ENCODE measurements around the gene JPT2.
A peak's percentile ranks its signal among the peaks of the same experiment; 100 is the strongest.
"Not testable (repeated sequence)": the region's sequence is repeated elsewhere in the genome, so short reads cannot be mapped to it uniquely, and the experiment has no call there.

Gene JPT2

DNA sequence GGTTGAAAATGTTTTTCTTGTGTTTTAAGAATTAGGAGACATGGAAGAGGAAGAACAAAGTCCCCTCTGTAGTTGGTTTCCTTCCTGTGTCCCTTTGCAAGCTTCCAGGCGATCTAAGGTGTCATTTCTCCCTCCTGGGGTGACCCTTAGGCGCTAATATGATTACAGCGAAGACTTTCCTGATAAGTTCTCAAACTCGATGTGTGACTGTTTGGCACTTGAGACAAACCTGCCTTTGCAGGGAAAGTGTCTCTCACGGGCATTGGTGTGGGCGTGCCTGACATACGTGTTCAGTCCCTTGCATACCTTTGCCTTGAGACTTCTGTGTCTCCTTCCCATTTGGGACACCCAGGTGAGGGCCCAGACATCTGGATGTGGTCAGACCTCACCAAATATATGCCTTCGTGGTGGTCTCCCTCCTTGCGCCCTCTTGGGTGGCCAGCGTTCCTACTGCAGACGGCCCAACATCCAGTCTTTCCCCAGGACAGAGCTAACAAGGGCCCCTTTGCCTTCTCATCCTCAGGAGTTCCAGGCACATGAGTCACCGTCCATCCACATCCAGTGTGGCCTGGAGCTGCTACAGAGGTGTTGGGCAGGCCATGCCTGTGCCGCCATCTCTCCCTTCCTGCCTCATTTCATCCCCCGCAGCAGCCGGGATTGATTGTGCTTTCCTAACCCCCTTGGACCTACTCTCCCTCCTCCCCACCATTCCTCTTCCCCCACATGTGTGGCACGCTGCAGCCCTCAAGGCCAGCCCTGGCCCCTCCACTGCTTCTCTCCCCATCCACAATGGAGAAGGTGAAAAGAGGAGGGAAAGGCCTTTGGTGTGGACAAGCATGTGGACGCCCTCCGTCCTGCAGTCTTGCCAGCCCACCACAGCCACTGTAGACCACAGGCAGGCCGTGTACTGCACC is 3.1 kb upstream of the JPT2 start:
- peak; percentile 30 for DNase-seq (ENCODE audit: low read depth)

DNA sequence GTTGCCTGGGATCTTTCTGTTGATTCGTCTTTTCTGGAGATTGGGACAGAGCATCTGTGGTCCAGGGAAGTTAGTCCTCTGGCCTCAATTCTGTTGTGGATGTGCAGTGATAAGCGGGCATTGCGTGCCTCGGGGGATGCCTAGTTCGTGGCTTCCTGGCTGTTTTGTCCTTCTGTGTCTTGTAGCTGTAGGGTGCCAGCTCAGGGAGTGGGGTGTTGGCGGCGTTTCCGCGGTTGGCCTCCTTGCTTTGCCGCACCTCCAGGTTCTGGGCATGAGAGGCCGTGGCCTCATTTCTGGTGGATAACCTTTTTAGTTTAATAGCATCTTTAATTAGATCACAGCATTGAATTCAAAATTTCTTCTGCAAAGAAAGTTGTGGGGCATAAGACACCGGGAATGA is 1.4 kb upstream of the JPT2 start:
- no peak for DNase-seq (ENCODE audit: low read depth)

DNA sequence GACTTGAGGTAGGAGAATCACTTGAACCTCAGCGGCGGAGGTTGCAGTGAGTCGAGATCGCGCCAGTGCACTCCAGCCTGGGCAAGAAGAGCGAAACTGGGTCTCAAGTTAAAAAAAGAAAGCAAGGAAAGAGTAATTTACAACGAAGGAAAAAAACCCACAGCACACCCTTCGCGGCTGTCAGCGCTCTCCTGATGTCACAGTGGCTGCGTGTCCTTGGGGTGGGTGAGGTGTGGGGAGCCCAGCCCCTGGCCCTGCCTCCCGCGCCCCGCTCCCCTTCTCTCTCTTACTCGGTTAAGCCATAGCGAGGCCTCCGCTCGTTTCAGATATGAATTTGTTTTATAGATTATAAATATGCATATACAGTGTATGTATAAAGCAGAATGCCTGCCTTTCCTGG is 740 bp upstream of the JPT2 start:
- no peak for DNase-seq (ENCODE audit: low read depth)

DNA sequence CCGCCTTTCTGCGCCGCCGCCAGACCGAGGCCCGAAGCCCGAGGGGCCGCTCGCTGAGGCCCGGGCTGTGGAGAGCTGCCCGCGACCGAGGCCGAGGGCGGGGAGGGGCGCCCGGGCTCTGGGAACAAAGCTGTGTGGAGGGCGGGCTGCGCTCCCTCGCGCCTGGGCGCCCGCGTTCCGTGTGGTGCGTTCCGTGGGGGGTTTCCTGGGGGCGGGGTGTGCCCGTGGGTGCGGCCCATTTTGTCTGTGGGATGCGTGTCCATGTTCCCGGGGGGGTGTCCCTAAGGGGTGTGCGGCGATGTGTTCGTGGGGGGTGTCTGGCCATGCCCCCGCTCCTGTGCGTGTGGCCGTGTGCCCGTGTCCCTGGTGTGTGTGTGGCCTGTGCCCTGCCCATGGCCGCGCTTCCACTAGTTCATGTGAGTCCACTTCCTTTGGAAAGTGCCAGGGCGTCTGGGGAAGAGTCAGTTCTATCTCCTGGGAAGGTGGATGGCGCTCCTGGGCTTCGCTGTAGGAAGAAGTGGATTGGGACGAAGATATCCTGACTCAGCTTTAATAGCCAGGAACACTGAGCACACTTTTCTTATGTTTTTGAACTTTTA is 520 bp downstream of the JPT2 start:
- DNase-seq (ENCODE audit: low read depth): no peak

DNA sequence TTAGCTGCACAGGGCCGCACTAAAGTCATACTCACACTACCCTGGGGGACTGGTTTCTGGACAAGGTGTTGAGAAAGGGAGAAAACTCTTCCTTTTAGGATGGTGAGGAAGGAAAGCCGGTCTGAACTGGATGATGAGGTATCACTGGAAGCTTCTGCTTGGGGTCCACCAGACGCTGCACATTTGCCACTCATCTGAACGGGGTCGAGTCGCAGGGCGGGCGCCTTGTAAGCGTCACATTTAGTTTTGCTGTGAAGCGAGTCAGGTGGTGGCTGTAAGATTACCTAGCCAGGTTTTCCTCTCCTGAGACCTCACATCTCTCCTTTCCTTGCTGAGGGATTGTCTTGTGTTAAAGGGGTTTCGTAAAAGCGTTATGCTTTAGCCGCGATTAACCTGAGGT is 2.3 kb downstream of the JPT2 start:
- DNase-seq (ENCODE audit: low read depth): no peak

DNA sequence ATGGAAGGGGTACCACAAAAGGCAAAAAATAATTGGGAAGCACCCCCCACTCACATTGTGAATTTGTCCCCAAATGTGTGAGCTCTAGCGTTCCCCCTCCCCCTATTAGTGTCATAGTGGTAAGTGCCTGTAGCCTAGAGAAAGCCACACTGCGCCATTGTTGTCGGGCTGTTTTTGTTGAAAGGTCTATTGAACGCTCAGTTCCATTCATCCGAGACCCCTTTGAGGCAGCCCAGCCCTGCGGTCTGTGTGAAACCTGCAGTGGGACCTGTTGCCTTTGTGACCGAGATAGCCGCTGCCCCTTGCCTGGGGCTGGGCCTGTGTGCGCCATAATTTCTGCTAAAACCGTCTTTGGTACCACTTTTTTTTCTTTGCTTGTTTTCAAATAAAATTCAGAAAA is 3.0 kb downstream of the JPT2 start:
- DNase-seq (ENCODE audit: low read depth): no peak

DNA sequence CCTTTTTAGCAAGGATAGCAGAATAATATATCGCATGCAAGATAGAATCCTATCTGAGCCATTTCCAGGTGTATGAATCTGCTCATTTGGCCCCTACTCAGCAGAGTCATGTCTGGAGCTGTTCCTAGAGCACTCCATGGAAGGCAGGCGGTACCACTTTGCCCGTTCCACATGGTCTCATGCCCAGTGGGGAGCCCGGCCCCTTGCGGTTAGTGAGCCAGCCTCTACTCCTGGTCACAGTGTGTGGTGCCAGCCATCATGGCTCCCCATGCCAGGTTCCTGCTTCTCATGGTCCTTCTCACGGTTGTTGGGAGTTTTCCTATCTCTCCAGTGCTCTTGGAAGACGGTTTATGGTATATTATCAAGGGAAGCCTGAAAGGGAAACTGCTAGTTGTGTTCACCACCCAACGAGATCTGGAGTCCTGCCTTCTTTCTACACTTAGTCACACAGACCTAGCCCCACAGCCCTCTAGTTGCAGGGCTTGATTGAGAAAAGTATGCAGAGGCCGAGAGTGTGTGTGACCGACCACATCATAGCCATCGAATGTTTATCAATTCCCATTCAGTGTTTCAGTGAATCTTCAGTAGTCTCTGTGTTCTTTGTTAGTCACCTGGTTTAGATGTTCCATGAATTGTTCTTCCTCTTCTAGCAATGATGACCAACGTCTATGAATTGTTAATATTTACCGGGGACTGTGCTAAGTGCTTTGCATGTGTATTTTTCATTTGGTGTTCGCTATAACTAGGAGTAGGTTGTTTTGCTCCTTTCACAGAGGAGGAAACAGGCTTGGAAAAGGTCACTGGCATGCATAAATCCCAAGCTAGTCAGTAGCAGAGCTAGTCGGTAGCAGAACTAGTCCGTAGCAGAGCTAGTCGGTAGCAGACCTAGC is 9.6 kb downstream of the JPT2 start:
- DNase-seq (ENCODE audit: low read depth): no peak

DNA sequence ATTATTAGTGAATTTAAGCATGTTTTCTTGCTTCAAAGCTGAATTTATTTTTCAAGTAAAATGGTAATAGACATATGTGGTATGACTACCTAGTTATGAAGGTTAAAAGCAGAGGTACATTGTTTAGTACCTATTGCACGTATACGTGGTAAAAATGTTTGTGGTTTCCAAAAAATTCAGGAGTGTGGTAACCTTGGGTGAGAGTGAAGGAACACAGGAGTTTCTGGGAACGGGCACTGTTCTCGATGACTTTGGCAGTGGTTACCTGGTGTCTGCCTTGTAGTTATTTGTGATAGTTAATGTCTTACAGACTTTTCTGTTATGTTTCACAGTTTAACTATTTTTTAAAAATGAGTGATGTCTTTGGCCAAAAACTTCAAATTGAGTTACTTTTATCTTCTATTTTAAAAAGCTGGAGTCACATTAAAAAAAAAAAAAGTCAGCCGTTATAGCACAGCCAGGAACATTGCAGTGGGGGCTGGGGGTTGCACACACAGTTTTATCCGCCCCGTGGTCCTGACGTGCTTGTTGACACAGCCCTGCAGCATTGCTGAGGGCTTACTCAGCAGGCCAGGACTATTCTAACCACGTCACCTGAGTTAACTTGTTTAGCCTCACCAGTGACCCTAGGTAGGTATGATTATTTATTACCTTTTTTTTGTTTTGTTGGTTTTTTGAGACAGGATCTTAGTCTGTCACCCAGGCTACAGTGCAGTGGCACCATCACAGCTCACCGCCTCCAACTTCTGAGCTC is 10.9 kb downstream of the JPT2 start:
- DNase-seq (ENCODE audit: low read depth): no peak

DNA sequence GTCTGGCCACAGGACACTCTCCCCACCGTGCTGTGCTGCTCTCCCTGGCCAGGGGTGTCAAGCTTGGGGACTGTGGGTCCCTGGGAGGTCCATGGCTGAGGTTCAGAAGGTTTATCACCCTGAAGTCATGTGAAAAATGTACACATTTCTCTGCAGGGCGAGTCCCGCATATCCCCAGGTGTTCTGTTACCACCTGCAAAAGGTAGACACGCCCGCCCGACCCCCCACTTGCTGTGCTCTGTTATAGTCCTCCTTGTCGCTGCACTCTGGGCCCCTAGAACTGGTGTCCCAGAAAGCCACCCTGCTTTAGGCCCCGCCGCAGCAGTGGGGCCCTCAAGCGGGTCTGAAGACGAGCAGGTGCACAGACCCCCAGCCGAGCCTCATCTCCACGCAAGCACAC is 11.8 kb downstream of the JPT2 start:
- DNase-seq (ENCODE audit: low read depth): no peak

DNA sequence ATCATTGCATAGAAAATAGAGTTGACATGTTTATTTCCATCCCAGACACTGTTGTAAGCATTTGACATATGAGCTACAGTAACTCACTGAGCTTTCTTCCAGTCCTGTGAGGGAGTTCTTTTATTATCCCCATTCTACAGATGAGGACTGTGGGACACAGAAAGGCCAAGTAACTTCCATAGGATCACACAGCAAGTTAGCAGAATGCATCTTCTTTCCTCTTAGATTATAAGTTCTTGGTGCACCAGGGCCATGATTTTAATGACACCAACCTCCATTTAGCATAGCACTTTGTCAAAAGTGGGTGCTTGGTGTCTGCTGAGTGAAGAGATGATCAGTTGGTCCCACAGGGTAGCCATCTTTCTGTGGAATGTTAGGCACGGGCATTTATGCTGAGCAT is 12.7 kb downstream of the JPT2 start:
- no peak for DNase-seq (ENCODE audit: low read depth)

DNA sequence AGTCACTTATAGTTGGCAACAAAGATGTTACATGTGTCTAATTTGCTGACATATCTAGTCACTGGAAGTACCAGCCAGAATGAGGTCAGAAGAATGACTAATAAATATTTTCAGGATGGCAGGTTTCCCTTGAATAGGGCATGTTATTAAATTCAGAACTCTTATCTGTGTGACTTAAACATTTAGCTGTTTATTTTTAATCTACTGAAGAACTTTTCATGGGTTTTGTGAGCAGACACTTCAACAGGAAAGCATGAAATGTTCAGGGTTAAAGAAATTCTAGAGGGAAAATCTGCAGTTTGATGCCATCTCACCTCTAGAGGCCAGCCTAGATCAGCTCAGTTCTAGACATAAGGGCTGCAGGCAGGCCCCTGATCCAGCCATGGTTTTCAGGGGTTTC is 13.2 kb downstream of the JPT2 start:
- DNase-seq (ENCODE audit: low read depth): no peak

DNA sequence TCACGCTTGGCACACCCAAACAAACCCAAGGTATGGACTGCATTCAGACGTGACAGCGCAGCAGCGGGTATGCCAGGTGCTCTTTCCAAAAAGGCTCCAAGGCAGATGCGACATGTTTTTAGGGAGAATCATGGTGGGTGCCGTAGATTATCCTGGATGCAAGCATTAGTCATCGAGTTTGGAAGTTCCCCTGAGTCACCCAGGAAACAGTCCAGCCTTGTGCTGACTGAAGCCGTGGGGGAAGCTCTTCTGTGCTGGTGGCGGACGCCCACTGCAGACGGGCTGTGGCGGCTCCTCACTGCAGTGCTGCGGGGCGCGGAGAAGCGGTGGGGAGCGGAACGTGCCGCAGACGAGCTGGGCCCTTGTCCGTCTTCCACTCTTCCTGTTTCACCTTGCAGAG is 13.9 kb downstream of the JPT2 start:
- DNase-seq (ENCODE audit: low read depth): no peak

DNA sequence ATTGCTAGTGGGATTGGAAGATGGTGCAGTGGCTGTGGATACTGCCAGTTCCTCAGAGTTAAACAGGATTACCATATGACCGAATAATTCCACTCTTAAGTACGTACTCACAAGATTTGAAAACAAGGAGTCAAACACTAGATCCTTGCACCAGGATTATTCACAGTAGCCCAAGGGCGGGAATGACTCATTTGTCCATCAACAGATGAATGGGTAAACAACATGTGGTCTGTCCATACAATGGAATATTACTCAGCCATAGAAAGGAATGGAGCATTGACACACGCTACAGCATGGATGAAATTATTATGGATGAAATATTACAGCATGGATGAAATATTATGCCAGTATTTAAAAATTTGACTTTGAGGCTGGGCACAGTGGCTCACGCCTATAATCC is 18.8 kb downstream of the JPT2 start:
- no peak for DNase-seq (ENCODE audit: low read depth)

DNA sequence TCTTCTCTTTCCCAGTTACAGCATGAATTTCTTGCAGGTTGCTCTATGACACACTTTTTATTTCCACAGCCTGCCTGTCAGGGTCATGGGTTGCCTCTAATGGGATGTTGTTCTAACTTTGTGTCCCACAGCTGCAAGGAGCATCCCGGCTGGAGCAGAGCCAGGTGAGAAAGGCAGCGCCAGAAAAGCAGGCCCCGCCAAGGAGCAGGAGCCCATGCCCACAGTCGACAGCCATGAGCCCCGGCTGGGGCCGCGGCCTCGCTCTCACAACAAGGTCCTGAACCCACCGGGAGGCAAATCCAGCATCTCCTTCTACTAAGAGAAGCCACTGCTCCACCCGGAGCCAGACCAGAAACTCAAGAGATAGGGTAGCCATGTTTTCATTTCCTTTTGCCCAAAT is 20.6 kb downstream of the JPT2 start:
- no peak for DNase-seq (ENCODE audit: low read depth)

DNA sequence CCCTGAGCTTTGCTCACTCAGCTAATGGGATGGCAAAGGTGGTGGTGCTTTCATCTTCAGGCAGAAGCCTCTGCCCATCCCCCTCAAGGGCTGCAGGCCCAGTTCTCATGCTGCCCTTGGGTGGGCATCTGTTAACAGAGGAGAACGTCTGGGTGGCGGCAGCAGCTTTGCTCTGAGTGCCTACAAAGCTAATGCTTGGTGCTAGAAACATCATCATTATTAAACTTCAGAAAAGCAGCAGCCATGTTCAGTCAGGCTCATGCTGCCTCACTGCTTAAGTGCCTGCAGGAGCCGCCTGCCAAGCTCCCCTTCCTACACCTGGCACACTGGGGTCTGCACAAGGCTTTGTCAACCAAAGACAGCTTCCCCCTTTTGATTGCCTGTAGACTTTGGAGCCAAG is 22.2 kb downstream of the JPT2 start:
- no peak for DNase-seq (ENCODE audit: low read depth)

DNA sequence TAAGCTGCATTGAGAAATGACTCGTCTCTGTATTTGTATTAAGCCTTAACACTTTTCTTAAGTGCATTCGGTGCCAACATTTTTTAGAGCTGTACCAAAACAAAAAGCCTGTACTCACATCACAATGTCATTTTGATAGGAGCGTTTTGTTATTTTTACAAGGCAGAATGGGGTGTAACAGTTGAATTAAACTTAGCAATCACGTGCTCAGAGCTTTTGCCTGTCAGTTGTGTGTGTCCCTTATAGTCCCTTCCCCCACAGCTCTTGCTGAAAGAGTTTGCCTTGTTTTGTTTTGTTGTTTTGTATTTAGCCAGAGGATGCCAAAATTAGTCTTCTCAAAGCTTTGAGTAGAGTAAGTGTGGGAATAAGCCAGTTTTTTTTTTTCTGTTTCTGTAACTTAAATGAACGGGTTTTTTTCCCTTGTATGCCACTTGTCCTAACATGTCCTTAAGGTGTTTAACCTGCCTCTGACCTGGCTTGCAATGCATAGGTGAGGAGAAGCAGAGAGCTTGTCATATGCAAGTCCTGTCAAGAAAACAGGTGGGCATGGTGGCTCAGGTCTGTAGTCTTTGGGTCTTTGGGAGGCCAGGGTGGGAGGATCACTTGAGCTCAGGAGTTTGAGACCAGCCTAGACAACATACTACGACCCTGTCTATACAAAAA is 23.3 kb downstream of the JPT2 start:
- no peak for DNase-seq (ENCODE audit: low read depth)

DNA sequence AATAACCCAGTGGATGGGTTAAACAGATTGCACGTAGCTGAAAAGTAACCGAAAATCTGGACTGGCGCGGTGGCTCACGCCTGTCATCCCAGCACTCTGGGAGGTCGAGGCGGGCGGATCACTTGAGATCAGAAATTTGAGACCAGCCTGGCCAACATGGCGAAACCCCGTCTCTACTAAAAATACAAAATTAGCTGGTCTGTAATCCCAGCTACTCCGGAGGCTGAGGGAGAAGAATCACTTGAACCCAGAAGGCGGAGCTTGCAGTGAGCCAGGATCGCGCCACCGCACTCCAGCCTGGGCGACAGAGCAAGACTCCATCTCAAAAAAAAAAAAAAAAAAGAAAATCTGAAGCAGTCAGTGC is 27.2 kb downstream of the JPT2 start:
- not testable (repeated sequence) for DNase-seq (ENCODE audit: low read depth)

DNA sequence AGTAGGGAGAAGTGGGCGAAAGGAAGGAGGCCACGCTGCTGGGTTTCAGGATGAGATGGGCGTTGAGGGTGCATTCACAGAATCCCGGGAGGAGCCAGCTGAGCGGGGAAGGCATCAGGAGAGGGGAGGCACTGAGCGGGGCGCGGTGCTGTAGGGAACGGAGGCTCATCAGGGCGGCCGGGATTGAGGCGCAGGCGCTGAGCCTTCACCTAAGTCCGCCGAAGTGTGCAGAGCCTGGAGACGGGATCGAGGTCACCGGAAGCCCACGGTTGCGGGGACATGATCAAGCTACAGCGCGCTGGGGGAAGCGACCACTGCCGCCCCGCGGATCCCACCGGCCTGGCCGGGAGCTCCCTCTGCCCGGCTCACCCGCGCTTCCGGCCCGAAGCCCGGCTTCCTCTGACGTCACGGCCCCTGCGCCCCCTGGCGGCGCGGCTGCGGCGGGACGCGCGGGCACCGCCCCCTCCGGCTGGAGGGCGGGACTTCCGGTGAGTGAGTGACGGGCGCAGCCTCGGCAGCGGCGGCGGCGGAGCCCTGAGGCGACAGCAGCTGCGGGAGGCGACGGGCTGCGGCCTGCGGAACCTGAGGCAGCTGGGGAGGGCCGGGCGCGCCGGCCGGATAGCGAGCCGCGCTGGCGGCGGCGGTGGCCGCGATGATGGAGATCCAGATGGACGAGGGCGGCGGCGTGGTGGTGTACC is 27.8 kb downstream of the JPT2 start, which contains the start of gene MAPK8IP3:
TSS of gene MAPK8IP3 (plus strand) at position 508 of the 698 bp plus-strand sequence. CDS start at position 653, 145 bp downstream.
- peak; percentile 62 for DNase-seq (ENCODE audit: low read depth)

DNA sequence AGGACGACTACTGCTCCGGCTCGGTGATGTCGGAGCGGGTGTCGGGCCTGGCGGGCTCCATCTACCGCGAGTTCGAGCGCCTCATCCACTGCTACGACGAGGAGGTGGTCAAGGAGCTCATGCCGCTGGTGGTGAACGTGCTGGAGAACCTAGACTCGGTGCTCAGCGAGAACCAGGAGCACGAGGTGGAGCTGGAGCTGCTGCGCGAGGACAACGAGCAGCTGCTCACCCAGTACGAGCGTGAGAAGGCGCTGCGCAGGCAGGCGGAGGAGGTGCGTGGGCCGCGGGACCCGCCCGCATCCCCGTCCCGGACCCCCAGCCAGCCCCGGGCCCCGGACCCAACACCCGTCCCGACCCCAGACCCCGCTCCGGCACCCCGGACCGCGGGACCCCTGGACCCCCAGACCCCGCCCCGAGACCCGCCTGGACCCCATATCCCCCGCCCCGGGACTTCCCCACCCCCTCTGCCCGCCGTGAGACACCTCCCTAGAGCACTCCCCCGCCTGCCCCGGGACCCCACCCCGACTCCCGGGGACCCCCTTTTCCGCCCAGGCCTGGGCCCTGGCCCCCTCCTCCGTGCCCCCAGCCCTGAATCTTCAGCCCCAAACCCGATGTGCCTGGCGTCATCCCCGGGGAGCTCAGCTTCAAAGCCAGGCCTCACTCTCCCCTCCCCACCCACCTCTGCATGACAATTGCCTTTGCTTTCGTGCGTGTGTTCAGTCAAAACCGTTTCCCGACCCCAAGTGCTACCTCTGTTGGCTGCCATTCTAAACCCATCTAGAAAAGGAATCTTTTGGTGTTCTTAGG is 28.5 kb downstream of the JPT2 start:
- no peak for DNase-seq (ENCODE audit: low read depth)
